Fibroblast of mammary gland (primary cell): ENCODE results near the gene DSC2.

Experiments
- DNase-seq: peaks from one replicate; pipeline ENCODE4 v3.0.0-alpha.2; 2010; ENCODE audit warnings: low read depth
- H3K4me3 ChIP-seq: 2 replicates; pipeline ENCODE4 v1.5.1; 2011; ENCODE audit warnings: low read depth, mild to moderate bottlenecking, low read length, moderate library complexity; ENCODE audit not compliant: control insufficient read depth
- CTCF ChIP-seq: conservative IDR thresholded peaks from 2 replicates; pipeline ENCODE4 v1.5.1; 2011; ENCODE audit warnings: low read depth, low read length, inconsistent platforms; ENCODE audit not compliant: control insufficient read depth, insufficient read depth

The DSC2 gene

GRCh38 chr18:31104444-31104843, 2.2 kb upstream of the DSC2 start:
- H3K4me3 ChIP-seq, result no peak overlapping the region
- DNase-seq, result no peak
- no peak for TF ChIP-seq CTCF

GRCh38 chr18:31103423-31103822, 1.2 kb upstream of the DSC2 start:
- no peak for DNase-seq
- TF ChIP-seq CTCF, result no peak

GRCh38 chr18:31102941-31103340, 720 bp upstream of the DSC2 start:
- H3K4me3 ChIP-seq, result no peak overlapping the region
- no peak for DNase-seq
- no peak for TF ChIP-seq CTCF

More at GRCh38 chr18:31103423-31103822, 1.2 kb upstream of the DSC2 start:
- no peak overlapping the region for H3K4me3 ChIP-seq

GRCh38 chr18:31101183-31102024, 817 bp downstream of the DSC2 start:
- no peak for TF ChIP-seq CTCF
- DNase-seq, result no peak
- H3K4me3 ChIP-seq, result no peak overlapping the region

DNA sequence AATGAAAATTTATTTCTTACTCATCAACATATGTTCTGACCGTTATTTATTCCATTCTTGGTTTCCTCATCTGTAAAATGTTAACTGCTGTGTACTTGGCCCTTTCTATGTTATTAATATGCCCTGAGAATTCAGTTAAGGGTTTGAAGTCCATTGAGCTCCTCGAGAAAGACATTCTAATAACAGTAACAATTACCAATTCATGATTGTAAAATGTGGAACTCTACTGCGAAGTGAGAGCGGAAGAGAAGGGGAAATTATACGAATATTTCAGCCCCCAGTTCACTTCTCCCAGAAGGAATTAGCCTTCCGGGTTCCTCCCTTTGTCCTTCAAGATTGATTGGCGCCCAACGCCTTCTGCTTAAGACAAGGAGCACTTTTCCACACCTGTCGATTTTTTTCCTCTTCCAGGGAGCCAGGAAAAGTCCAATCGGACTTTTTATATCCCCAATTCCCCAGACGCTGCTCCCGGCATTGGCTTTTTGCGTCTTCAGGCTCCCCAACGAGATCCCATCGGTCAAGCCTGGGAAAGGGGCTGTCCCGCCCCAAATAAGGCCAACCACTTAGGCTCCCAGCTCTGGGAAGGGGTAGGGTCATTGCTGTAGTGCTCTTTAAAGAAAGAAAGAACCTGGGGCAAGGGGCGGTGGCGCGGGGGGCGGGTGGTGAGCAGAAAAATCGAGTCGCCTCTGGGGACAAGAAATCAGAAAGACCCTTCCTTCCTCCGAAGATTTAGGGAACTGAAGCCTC, 1.6 kb downstream of the DSC2 start:
- no peak for TF ChIP-seq CTCF
- H3K4me3 ChIP-seq, result no peak overlapping the region

DNA sequence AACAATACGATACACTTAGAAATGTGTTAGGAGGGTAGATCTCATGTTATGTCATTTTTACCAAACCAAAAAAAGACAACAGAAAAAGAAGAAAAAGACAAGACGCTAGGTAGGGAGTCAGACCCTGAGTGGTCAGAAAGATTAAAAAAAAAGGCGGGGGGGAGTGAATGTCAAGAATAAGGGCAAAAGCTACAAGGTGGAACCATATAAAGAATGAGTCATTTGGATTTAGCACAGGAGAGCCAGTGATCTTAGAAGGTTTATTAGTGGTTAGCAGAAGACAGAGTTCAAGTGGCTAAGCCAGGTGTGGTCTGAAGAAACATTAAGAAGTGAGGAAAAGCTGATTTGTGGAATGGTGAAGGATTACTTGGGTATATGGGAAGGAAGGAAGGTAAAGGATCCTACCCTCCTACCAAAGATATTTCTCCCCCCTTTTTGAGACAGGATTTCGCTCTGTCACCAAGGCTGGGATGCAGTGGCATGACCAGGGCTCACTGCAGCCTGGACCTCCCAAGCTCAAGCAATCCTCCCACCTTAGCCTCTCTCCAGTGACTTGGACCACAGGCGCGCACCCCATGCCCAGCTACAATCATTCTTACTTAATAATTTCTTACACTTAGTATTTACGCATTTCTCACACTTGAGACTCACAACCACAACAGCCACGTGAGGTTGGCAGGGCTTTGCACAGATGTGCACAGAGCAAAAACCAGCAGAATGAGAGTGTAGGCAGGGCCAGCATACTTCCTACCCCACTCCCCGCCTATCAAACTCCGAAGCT, 2.6 kb downstream of the DSC2 start:
- DNase-seq, result no peak
- H3K4me3 ChIP-seq, result no peak overlapping the region
- no peak for TF ChIP-seq CTCF

More for the DNA sequence above, 1.6 kb downstream of the DSC2 start:
- DNase-seq, result no peak
